WTC11 (cell line): Measurements from ENCODE around the gene NACC2. TPM values are rescaled to one million over a fixed set of nuclear protein-coding genes. Genes with fewer than 3 reads are reported as not detected.
A peak's percentile ranks its signal among the peaks of the same experiment; 100 is the strongest.

Experiments
- CBFB ChIP-seq: sonication (generic); formaldehyde crosslinking; IDR thresholded peaks from 2 replicates; pipeline ENCODE4 v1.8.1; 2022; ENCODE audit warnings: mild to moderate bottlenecking, low read depth, missing genetic modification reagents
- ELF4 ChIP-seq: sonication (generic); formaldehyde crosslinking; IDR thresholded peaks from 2 replicates; pipeline ENCODE4 v1.8.1; 2022; ENCODE audit warnings: low read depth, mild to moderate bottlenecking, moderate library complexity, missing genetic modification reagents
- ETV6 ChIP-seq: sonication (generic); formaldehyde crosslinking; IDR thresholded peaks from 2 replicates; pipeline ENCODE4 v1.8.1; 2022; ENCODE audit warnings: mild to moderate bottlenecking, missing genetic modification reagents
- FOXJ3 ChIP-seq: sonication (generic); formaldehyde crosslinking; IDR thresholded peaks from 2 replicates; pipeline ENCODE4 v1.9.0; 2021; ENCODE audit warnings: missing genetic modification reagents, mild to moderate bottlenecking, borderline replicate concordance
- NFE2L1 ChIP-seq: sonication (generic); formaldehyde crosslinking; IDR thresholded peaks from 2 replicates; pipeline ENCODE4 v1.8.1; 2023; ENCODE audit warnings: missing genetic modification reagents
- NR3C1 ChIP-seq: sonication (generic); formaldehyde crosslinking; conservative IDR thresholded peaks from 2 replicates; pipeline ENCODE4 v1.8.1; 2023; ENCODE audit warnings: low read depth, mild to moderate bottlenecking, missing genetic modification reagents
- RORB ChIP-seq: fragments of 250-450 bp; sonication (Bioruptor Pico); IDR thresholded peaks from 2 replicates; pipeline ENCODE4 v1.9.0; 2021; ENCODE audit warnings: mild to moderate bottlenecking
- SP1 ChIP-seq: sonication (generic); formaldehyde crosslinking; conservative IDR thresholded peaks from 2 replicates; pipeline ENCODE4 v1.8.1; 2022; ENCODE audit warnings: missing genetic modification reagents
- ZNF138 ChIP-seq: sonication (generic); formaldehyde crosslinking; conservative IDR thresholded peaks from 2 replicates; pipeline ENCODE4 v1.8.1; 2022; ENCODE audit warnings: mild to moderate bottlenecking, moderate library complexity, missing genetic modification reagents
- ZNF423 ChIP-seq: fragments of 250-450 bp; sonication (Bioruptor Pico); IDR thresholded peaks from 2 replicates; pipeline ENCODE4 v2.1.2; 2022; ENCODE audit warnings: mild to moderate bottlenecking, moderate library complexity
- total RNA-seq: library from RNA; stranded (reverse); gene quantifications from 3 replicates; pipeline ENCODE4 v1.2.3, GENCODE V29; 2021
- TF ChIP-seq, protein P1 (sequence below): fragments of 250-450 bp; sonication (Bioruptor Pico); IDR thresholded peaks from 2 replicates; pipeline ENCODE4 v2.1.2; 2022; ENCODE audit warnings: mild to moderate bottlenecking, moderate library complexity
- TF ChIP-seq, protein P2 (sequence below): fragments of 250-450 bp; sonication (Bioruptor Pico); IDR thresholded peaks from 2 replicates; pipeline ENCODE4 v1.9.0; 2021; ENCODE audit warnings: moderate library complexity, mild to moderate bottlenecking, inconsistent platforms, borderline replicate concordance
- TF ChIP-seq, protein P3 (sequence below): sonication (generic); formaldehyde crosslinking; IDR thresholded peaks from 2 replicates; pipeline ENCODE4 v1.8.1; 2022; ENCODE audit warnings: low read depth, missing genetic modification reagents, borderline replicate concordance
- TF ChIP-seq, protein P4 (sequence below): fragments of 250-450 bp; sonication (Bioruptor Pico); IDR thresholded peaks from 2 replicates; pipeline ENCODE4 v1.9.0; 2021; ENCODE audit warnings: mild to moderate bottlenecking
- TF ChIP-seq, protein P5 (sequence below): sonication (generic); formaldehyde crosslinking; IDR thresholded peaks from 2 replicates; pipeline ENCODE4 v1.8.1; 2023; ENCODE audit warnings: mild to moderate bottlenecking, missing genetic modification reagents, moderate library complexity
- TF ChIP-seq, protein P6 (sequence below): sonication (generic); formaldehyde crosslinking; IDR thresholded peaks from 2 replicates; pipeline ENCODE4 v1.8.0; 2023; ENCODE audit warnings: missing genetic modification reagents
- TF ChIP-seq, protein P7 (sequence below): fragments of 200-600 bp; IDR thresholded peaks from 2 replicates; pipeline ENCODE4 v1.8.0; 2022; ENCODE audit warnings: antibody characterized with exemption
- TF ChIP-seq, protein P8 (sequence below): fragments of 250-450 bp; sonication (Bioruptor Pico); IDR thresholded peaks from 2 replicates; pipeline ENCODE4 v1.9.0; 2021; ENCODE audit warnings: mild to moderate bottlenecking
- TF ChIP-seq, protein P9 (sequence below): sonication (generic); formaldehyde crosslinking; IDR thresholded peaks from 2 replicates; pipeline ENCODE4 v1.8.0; 2022; ENCODE audit warnings: mild to moderate bottlenecking, missing genetic modification reagents
- TF ChIP-seq, protein P10 (sequence below): sonication (generic); formaldehyde crosslinking; IDR thresholded peaks from 2 replicates; pipeline ENCODE4 v1.8.1; 2022; ENCODE audit warnings: mild to moderate bottlenecking, missing genetic modification reagents, moderate library complexity, borderline replicate concordance
- TF ChIP-seq, protein P11 (sequence below): sonication (generic); formaldehyde crosslinking; conservative IDR thresholded peaks from 2 replicates; pipeline ENCODE4 v1.8.1; 2023; ENCODE audit warnings: mild to moderate bottlenecking, low read depth, missing genetic modification reagents, moderate library complexity
- TF ChIP-seq, protein P12 (sequence below): sonication (generic); formaldehyde crosslinking; IDR thresholded peaks from 2 replicates; pipeline ENCODE4 v1.8.0; 2022; ENCODE audit warnings: mild to moderate bottlenecking, missing genetic modification reagents

The NACC2 gene
- total RNA-seq, 1 experiment from 2014 or later, result 17.1 TPM

DNA sequence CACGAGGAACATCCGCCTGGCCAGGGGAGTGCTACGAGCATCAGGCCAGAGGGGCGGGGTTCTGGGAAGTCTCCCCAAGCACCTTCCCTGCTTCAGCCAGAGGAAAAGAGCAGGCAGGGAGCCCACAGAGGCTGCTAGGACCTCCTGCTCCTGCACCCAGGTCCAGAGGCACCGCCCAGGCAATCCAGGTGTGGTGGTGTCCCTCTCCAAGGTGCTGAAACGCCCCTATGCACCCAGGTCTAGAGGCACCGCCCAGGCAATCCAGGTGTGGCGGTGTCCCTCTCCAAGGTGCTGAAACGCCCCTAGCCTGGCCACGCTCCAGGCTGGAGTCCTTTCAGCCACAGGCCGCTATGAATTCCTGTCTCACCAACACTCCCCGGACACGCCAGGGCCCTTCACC, 123.2 kb downstream of the NACC2 start (continued):
- TF ChIP-seq, protein P1, sequence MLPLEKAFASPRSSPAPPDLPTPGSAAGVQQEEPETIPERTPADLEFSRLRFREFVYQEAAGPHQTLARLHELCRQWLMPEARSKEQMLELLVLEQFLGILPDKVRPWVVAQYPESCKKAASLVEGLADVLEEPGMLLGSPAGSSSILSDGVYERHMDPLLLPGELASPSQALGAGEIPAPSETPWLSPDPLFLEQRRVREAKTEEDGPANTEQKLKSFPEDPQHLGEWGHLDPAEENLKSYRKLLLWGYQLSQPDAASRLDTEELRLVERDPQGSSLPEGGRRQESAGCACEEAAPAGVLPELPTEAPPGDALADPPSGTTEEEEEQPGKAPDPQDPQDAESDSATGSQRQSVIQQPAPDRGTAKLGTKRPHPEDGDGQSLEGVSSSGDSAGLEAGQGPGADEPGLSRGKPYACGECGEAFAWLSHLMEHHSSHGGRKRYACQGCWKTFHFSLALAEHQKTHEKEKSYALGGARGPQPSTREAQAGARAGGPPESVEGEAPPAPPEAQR (CRISPR knock-in tag), result peak; percentile 91
- TF ChIP-seq, protein P2, sequence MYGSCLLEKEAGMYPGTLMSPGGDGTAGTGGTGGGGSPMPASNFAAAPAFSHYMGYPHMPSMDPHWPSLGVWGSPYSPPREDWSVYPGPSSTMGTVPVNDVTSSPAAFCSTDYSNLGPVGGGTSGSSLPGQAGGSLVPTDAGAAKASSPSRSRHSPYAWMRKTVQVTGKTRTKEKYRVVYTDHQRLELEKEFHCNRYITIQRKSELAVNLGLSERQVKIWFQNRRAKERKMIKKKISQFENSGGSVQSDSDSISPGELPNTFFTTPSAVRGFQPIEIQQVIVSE, result no peak
- TF ChIP-seq NFE2L1 (CRISPR knock-in tag), result peak; percentile 99
- TF ChIP-seq, protein P3, sequence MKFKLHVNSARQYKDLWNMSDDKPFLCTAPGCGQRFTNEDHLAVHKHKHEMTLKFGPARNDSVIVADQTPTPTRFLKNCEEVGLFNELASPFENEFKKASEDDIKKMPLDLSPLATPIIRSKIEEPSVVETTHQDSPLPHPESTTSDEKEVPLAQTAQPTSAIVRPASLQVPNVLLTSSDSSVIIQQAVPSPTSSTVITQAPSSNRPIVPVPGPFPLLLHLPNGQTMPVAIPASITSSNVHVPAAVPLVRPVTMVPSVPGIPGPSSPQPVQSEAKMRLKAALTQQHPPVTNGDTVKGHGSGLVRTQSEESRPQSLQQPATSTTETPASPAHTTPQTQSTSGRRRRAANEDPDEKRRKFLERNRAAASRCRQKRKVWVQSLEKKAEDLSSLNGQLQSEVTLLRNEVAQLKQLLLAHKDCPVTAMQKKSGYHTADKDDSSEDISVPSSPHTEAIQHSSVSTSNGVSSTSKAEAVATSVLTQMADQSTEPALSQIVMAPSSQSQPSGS (CRISPR knock-in tag), result peak; percentile 94
- peak; percentile 92; the same call in 1 of the 2 replicates for TF ChIP-seq FOXJ3
- TF ChIP-seq, protein P4, sequence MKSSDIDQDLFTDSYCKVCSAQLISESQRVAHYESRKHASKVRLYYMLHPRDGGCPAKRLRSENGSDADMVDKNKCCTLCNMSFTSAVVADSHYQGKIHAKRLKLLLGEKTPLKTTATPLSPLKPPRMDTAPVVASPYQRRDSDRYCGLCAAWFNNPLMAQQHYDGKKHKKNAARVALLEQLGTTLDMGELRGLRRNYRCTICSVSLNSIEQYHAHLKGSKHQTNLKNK (CRISPR knock-in tag), result no peak
- TF ChIP-seq, protein P5, sequence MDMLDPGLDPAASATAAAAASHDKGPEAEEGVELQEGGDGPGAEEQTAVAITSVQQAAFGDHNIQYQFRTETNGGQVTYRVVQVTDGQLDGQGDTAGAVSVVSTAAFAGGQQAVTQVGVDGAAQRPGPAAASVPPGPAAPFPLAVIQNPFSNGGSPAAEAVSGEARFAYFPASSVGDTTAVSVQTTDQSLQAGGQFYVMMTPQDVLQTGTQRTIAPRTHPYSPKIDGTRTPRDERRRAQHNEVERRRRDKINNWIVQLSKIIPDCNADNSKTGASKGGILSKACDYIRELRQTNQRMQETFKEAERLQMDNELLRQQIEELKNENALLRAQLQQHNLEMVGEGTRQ, result peak; percentile 66
- no peak; the same call in 1 of the 2 replicates for TF ChIP-seq ZNF138 (CRISPR knock-in tag)
- TF ChIP-seq SP1 (CRISPR knock-in tag), result peak; percentile 96
- peak; percentile 99 for TF ChIP-seq CBFB (CRISPR knock-in tag)
- peak; percentile 79 for TF ChIP-seq ZNF423
- TF ChIP-seq, protein P6, sequence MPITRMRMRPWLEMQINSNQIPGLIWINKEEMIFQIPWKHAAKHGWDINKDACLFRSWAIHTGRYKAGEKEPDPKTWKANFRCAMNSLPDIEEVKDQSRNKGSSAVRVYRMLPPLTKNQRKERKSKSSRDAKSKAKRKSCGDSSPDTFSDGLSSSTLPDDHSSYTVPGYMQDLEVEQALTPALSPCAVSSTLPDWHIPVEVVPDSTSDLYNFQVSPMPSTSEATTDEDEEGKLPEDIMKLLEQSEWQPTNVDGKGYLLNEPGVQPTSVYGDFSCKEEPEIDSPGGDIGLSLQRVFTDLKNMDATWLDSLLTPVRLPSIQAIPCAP (CRISPR knock-in tag), result peak; percentile 98
- TF ChIP-seq, protein P7, sequence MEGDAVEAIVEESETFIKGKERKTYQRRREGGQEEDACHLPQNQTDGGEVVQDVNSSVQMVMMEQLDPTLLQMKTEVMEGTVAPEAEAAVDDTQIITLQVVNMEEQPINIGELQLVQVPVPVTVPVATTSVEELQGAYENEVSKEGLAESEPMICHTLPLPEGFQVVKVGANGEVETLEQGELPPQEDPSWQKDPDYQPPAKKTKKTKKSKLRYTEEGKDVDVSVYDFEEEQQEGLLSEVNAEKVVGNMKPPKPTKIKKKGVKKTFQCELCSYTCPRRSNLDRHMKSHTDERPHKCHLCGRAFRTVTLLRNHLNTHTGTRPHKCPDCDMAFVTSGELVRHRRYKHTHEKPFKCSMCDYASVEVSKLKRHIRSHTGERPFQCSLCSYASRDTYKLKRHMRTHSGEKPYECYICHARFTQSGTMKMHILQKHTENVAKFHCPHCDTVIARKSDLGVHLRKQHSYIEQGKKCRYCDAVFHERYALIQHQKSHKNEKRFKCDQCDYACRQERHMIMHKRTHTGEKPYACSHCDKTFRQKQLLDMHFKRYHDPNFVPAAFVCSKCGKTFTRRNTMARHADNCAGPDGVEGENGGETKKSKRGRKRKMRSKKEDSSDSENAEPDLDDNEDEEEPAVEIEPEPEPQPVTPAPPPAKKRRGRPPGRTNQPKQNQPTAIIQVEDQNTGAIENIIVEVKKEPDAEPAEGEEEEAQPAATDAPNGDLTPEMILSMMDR, result no peak
- TF ChIP-seq, protein P8, sequence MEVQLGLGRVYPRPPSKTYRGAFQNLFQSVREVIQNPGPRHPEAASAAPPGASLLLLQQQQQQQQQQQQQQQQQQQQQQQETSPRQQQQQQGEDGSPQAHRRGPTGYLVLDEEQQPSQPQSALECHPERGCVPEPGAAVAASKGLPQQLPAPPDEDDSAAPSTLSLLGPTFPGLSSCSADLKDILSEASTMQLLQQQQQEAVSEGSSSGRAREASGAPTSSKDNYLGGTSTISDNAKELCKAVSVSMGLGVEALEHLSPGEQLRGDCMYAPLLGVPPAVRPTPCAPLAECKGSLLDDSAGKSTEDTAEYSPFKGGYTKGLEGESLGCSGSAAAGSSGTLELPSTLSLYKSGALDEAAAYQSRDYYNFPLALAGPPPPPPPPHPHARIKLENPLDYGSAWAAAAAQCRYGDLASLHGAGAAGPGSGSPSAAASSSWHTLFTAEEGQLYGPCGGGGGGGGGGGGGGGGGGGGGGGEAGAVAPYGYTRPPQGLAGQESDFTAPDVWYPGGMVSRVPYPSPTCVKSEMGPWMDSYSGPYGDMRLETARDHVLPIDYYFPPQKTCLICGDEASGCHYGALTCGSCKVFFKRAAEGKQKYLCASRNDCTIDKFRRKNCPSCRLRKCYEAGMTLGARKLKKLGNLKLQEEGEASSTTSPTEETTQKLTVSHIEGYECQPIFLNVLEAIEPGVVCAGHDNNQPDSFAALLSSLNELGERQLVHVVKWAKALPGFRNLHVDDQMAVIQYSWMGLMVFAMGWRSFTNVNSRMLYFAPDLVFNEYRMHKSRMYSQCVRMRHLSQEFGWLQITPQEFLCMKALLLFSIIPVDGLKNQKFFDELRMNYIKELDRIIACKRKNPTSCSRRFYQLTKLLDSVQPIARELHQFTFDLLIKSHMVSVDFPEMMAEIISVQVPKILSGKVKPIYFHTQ (CRISPR knock-in tag), result no peak
- peak; percentile 95 for TF ChIP-seq ELF4 (CRISPR knock-in tag)
- TF ChIP-seq RORB (CRISPR knock-in tag), result no peak
- TF ChIP-seq, protein P9, sequence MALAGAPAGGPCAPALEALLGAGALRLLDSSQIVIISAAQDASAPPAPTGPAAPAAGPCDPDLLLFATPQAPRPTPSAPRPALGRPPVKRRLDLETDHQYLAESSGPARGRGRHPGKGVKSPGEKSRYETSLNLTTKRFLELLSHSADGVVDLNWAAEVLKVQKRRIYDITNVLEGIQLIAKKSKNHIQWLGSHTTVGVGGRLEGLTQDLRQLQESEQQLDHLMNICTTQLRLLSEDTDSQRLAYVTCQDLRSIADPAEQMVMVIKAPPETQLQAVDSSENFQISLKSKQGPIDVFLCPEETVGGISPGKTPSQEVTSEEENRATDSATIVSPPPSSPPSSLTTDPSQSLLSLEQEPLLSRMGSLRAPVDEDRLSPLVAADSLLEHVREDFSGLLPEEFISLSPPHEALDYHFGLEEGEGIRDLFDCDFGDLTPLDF, result peak; percentile 98
- TF ChIP-seq NR3C1 (CRISPR knock-in tag), result peak; percentile 99
- TF ChIP-seq, protein P10, sequence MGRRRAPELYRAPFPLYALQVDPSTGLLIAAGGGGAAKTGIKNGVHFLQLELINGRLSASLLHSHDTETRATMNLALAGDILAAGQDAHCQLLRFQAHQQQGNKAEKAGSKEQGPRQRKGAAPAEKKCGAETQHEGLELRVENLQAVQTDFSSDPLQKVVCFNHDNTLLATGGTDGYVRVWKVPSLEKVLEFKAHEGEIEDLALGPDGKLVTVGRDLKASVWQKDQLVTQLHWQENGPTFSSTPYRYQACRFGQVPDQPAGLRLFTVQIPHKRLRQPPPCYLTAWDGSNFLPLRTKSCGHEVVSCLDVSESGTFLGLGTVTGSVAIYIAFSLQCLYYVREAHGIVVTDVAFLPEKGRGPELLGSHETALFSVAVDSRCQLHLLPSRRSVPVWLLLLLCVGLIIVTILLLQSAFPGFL (CRISPR knock-in tag), result peak; percentile 98
- TF ChIP-seq ETV6 (CRISPR knock-in tag), result peak; percentile 100
- TF ChIP-seq, protein P11, sequence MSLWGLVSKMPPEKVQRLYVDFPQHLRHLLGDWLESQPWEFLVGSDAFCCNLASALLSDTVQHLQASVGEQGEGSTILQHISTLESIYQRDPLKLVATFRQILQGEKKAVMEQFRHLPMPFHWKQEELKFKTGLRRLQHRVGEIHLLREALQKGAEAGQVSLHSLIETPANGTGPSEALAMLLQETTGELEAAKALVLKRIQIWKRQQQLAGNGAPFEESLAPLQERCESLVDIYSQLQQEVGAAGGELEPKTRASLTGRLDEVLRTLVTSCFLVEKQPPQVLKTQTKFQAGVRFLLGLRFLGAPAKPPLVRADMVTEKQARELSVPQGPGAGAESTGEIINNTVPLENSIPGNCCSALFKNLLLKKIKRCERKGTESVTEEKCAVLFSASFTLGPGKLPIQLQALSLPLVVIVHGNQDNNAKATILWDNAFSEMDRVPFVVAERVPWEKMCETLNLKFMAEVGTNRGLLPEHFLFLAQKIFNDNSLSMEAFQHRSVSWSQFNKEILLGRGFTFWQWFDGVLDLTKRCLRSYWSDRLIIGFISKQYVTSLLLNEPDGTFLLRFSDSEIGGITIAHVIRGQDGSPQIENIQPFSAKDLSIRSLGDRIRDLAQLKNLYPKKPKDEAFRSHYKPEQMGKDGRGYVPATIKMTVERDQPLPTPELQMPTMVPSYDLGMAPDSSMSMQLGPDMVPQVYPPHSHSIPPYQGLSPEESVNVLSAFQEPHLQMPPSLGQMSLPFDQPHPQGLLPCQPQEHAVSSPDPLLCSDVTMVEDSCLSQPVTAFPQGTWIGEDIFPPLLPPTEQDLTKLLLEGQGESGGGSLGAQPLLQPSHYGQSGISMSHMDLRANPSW (CRISPR knock-in tag), result peak; percentile 96; the same call in 1 of the 2 replicates
- TF ChIP-seq, protein P12, sequence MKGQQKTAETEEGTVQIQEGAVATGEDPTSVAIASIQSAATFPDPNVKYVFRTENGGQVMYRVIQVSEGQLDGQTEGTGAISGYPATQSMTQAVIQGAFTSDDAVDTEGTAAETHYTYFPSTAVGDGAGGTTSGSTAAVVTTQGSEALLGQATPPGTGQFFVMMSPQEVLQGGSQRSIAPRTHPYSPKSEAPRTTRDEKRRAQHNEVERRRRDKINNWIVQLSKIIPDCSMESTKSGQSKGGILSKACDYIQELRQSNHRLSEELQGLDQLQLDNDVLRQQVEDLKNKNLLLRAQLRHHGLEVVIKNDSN (CRISPR knock-in tag), result peak; percentile 93
